ENCODE measurements around the gene CTAG1A. TPM values are rescaled to one million over a fixed set of nuclear protein-coding genes. Genes with fewer than 3 reads are reported as not detected.

The CTAG1A gene
- total RNA-seq, 1 experiment from 2014 or later: not detected

DNA sequence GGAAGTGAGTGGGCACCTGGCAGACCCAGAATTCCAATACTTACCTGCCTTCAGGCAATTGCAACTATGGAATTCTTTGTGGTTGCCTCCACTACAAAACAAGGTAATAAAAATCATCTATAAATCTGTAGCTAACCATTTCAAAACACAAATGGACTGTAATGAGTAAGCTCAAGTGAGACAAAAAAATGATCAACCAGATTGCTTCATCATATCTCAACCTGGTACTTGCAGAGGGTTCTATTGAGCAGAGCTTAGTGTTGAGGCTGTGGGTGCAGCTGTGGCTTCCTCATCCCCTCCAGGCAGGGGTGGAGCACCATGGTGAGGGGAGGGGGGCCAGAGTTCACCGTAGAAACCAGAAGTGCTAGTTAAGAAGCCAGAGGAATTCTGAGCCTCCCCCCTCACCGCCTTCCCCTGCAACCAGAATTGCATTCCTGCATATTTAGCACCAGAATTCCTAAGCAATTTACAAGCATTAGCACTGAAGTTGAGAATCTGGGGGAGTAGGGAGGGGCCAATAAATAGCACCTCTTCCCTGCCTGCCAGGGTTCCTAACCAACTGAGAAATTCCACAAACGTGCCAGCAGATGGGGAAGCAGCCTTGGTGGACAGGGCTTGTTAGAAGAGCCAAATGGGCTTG is 11.5 kb downstream of the CTAG1A start:
- no peak overlapping the region for H3K4me3 Mint-ChIP-seq (ENCODE audit: low read depth, unreplicated experiment)
- CTCF ChIA-PET: no interaction called here
- no TSS peak for BruUV-seq (replicated peaks)
- peaks cover 9% of the 10 kb centered on the region for H3K4me1 Mint-ChIP-seq (ENCODE audit: low read depth, unreplicated experiment)
- peaks cover 7% of the 10 kb centered on the region for H3K36me3 Mint-ChIP-seq (ENCODE audit: insufficient read depth, unreplicated experiment)
- H3K9me3 Mint-ChIP-seq (ENCODE audit: low read depth, unreplicated experiment): peaks cover 2% of the 10 kb centered on the region
- intact Hi-C loops (cut with micrococcal nuclease; ENCODE audit: unreplicated experiment): no loop called here
- peak; percentile 54 for DNase-seq
- peaks cover 47% of the 10 kb centered on the region for H3K27me3 Mint-ChIP-seq (ENCODE audit: unreplicated experiment)
- H3K27ac Mint-ChIP-seq (ENCODE audit: unreplicated experiment): no peak overlapping the region
- TF ChIP-seq, protein P1, sequence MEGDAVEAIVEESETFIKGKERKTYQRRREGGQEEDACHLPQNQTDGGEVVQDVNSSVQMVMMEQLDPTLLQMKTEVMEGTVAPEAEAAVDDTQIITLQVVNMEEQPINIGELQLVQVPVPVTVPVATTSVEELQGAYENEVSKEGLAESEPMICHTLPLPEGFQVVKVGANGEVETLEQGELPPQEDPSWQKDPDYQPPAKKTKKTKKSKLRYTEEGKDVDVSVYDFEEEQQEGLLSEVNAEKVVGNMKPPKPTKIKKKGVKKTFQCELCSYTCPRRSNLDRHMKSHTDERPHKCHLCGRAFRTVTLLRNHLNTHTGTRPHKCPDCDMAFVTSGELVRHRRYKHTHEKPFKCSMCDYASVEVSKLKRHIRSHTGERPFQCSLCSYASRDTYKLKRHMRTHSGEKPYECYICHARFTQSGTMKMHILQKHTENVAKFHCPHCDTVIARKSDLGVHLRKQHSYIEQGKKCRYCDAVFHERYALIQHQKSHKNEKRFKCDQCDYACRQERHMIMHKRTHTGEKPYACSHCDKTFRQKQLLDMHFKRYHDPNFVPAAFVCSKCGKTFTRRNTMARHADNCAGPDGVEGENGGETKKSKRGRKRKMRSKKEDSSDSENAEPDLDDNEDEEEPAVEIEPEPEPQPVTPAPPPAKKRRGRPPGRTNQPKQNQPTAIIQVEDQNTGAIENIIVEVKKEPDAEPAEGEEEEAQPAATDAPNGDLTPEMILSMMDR (IDR thresholded peaks at IDR 0.05; ENCODE audit: unreplicated experiment): no peak

- no peak for DNase-seq
- Mint-ChIP-seq H3K27me3 (ENCODE audit: unreplicated experiment) (peaks cover 39% of the 10 kb centered on the region), H3K4me3 (ENCODE audit: low read depth, unreplicated experiment) (no peak overlapping the region), H3K9me3 (ENCODE audit: low read depth, unreplicated experiment) (peaks cover 2% of the 10 kb centered on the region), H3K4me1 (ENCODE audit: low read depth, unreplicated experiment) (peaks cover 9% of the 10 kb centered on the region), H3K27ac (ENCODE audit: unreplicated experiment) (no peak overlapping the region), H3K36me3 (ENCODE audit: insufficient read depth, unreplicated experiment) (peaks cover 7% of the 10 kb centered on the region)
- CTCF ChIA-PET: no interaction called here
- BruUV-seq (replicated peaks): no TSS peak
- intact Hi-C loops (cut with micrococcal nuclease; ENCODE audit: unreplicated experiment): no loop called here
- TF ChIP-seq, protein P1 (IDR thresholded peaks at IDR 0.05; ENCODE audit: unreplicated experiment): no peak
Observed at GRCh38 chrX:154597221-154597620, 12.3 kb downstream of the CTAG1A start.

DNA sequence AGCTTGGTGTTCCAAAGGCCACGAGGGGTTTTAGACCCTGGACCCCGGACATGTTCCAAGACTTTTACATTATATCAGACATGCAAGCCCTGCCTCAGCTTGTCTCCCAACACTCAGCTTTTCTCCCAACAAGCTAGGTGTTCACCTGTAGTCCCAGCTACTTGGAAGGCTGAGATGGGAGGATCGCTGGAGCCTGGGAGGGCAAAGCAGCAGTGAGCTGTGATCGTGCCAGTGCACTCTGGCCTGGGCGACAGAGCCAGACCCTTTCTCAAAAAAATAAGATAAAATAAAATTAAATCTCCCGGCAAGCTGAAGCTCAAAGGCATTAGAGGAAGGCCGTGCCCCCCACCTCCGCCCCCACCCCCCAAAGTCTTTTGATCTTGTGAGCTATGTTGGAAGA is 13.7 kb downstream of the CTAG1A start:
- TF ChIP-seq, protein P1 (IDR thresholded peaks at IDR 0.05; ENCODE audit: unreplicated experiment): no peak
- Mint-ChIP-seq H3K4me1 (ENCODE audit: low read depth, unreplicated experiment) (peaks cover 11% of the 10 kb centered on the region), H3K36me3 (ENCODE audit: insufficient read depth, unreplicated experiment) (peaks cover 7% of the 10 kb centered on the region), H3K27ac (ENCODE audit: unreplicated experiment) (no peak overlapping the region), H3K9me3 (ENCODE audit: low read depth, unreplicated experiment) (peaks cover 2% of the 10 kb centered on the region), H3K4me3 (ENCODE audit: low read depth, unreplicated experiment) (no peak overlapping the region), H3K27me3 (ENCODE audit: unreplicated experiment) (peaks cover 25% of the 10 kb centered on the region)
- BruUV-seq (replicated peaks): no TSS peak
- intact Hi-C loops (cut with micrococcal nuclease; ENCODE audit: unreplicated experiment): no loop called here
- CTCF ChIA-PET: no interaction called here
- no peak for DNase-seq

- Mint-ChIP-seq H3K27ac (ENCODE audit: unreplicated experiment) (no peak overlapping the region), H3K4me3 (ENCODE audit: low read depth, unreplicated experiment) (no peak overlapping the region), H3K4me1 (ENCODE audit: low read depth, unreplicated experiment) (peaks cover 20% of the 10 kb centered on the region), H3K36me3 (ENCODE audit: insufficient read depth, unreplicated experiment) (peaks cover 7% of the 10 kb centered on the region), H3K9me3 (ENCODE audit: low read depth, unreplicated experiment) (peaks cover 2% of the 10 kb centered on the region), H3K27me3 (ENCODE audit: unreplicated experiment) (peaks cover 16% of the 10 kb centered on the region)
- TF ChIP-seq, protein P1 (IDR thresholded peaks at IDR 0.05; ENCODE audit: unreplicated experiment): no peak
- no peak for DNase-seq
- intact Hi-C loops (cut with micrococcal nuclease; ENCODE audit: unreplicated experiment): no loop called here
- no TSS peak for BruUV-seq (replicated peaks)
- CTCF ChIA-PET: no interaction called here
Observed at GRCh38 chrX:154599531-154599930, 14.6 kb downstream of the CTAG1A start.

All from Calu3 (cell line).